ENCODE measurements around the gene DLG5. TPM values are rescaled to one million over a fixed set of nuclear protein-coding genes. Genes with fewer than 3 reads are reported as not detected.

The DLG5 gene
- total RNA-seq, 2 experiments from 2014 or later = 2.6 to 3.3 TPM

GRCh38 chr10:77963901-77964300 lies 37.3 kb upstream of the DLG5 start:
- no peak overlapping the region for H3K27ac Mint-ChIP-seq
- peaks cover 5% of the 10 kb centered on the region for H3K9me3 Mint-ChIP-seq
- CTCF ChIA-PET = interaction anchor here (0.6 kb wide), 1 partner anchor 82 kb away, joined by 3 read pairs; no protein-coding TSS in a partner anchor
- intact Hi-C loops (cut with micrococcal nuclease) = no loop called here
- H3K4me3 Mint-ChIP-seq = no peak overlapping the region
- peaks cover 5% of the 10 kb centered on the region for H3K4me1 Mint-ChIP-seq (ENCODE audit: low read depth)
- H3K27me3 Mint-ChIP-seq (ENCODE audit: low read depth) = peaks cover 16% of the 10 kb centered on the region
- no peaks in the 10 kb centered on the region for H3K36me3 Mint-ChIP-seq (ENCODE audit: low read depth)
- DNase-seq = no peak

GRCh38 chr10:77962350-77963146 lies 36.0 kb upstream of the DLG5 start:
- Mint-ChIP-seq H3K4me1 (ENCODE audit: low read depth) (peaks cover 5% of the 10 kb centered on the region), H3K9me3 (peaks cover 5% of the 10 kb centered on the region), H3K27ac (no peak overlapping the region), H3K36me3 (ENCODE audit: low read depth) (no peaks in the 10 kb centered on the region), H3K27me3 (ENCODE audit: low read depth) (peaks cover 19% of the 10 kb centered on the region), H3K4me3 (no peak overlapping the region)
- intact Hi-C loops (cut with micrococcal nuclease) = no loop called here
- CTCF ChIA-PET = no interaction called here
- no peak for DNase-seq

- Mint-ChIP-seq H3K36me3 (ENCODE audit: low read depth) (no peaks in the 10 kb centered on the region), H3K27me3 (ENCODE audit: low read depth) (peaks cover 19% of the 10 kb centered on the region), H3K27ac (no peak overlapping the region), H3K9me3 (peaks cover 5% of the 10 kb centered on the region), H3K4me1 (ENCODE audit: low read depth) (peaks cover 5% of the 10 kb centered on the region), H3K4me3 (no peak overlapping the region)
- intact Hi-C loops (cut with micrococcal nuclease) = no loop called here
- CTCF ChIA-PET = no interaction called here
- DNase-seq = no peak
Measured at GRCh38 chr10:77961668-77962067, 35.1 kb upstream of the DLG5 start.

- peaks cover 5% of the 10 kb centered on the region for H3K4me1 Mint-ChIP-seq (ENCODE audit: low read depth)
- no peak for DNase-seq
- CTCF ChIA-PET = no interaction called here
- H3K27ac Mint-ChIP-seq = no peak overlapping the region
- H3K36me3 Mint-ChIP-seq (ENCODE audit: low read depth) = no peaks in the 10 kb centered on the region
- H3K9me3 Mint-ChIP-seq = peaks cover 5% of the 10 kb centered on the region
- H3K4me3 Mint-ChIP-seq = no peak overlapping the region
- intact Hi-C loops (cut with micrococcal nuclease) = no loop called here
- H3K27me3 Mint-ChIP-seq (ENCODE audit: low read depth) = peaks cover 21% of the 10 kb centered on the region
Measured at GRCh38 chr10:77960829-77961329, 34.3 kb upstream of the DLG5 start.

- intact Hi-C loops (cut with micrococcal nuclease) = no loop called here
- peaks cover 1% of the 10 kb centered on the region for H3K4me1 Mint-ChIP-seq (ENCODE audit: low read depth)
- no peak overlapping the region for H3K27ac Mint-ChIP-seq
- no peak overlapping the region for H3K4me3 Mint-ChIP-seq
- H3K27me3 Mint-ChIP-seq (ENCODE audit: low read depth) = peaks cover 19% of the 10 kb centered on the region
- CTCF ChIA-PET = no interaction called here
- H3K36me3 Mint-ChIP-seq (ENCODE audit: low read depth) = no peaks in the 10 kb centered on the region
- no peak for DNase-seq
- peaks cover 5% of the 10 kb centered on the region for H3K9me3 Mint-ChIP-seq
Measured at GRCh38 chr10:77959887-77960455, 33.4 kb upstream of the DLG5 start.

GRCh38 chr10:77959384-77959783 lies 32.8 kb upstream of the DLG5 start:
- CTCF ChIA-PET = no interaction called here
- Mint-ChIP-seq H3K36me3 (ENCODE audit: low read depth) (no peaks in the 10 kb centered on the region), H3K9me3 (peaks cover 2% of the 10 kb centered on the region), H3K4me1 (ENCODE audit: low read depth) (no peaks in the 10 kb centered on the region), H3K27me3 (ENCODE audit: low read depth) (peaks cover 16% of the 10 kb centered on the region), H3K4me3 (no peak overlapping the region), H3K27ac (no peak overlapping the region)
- intact Hi-C loops (cut with micrococcal nuclease) = no loop called here
- no peak for DNase-seq

GRCh38 chr10:77955136-77955535 lies 28.6 kb upstream of the DLG5 start:
- CTCF ChIA-PET = no interaction called here
- H3K4me3 Mint-ChIP-seq = no peak overlapping the region
- no peak for DNase-seq
- intact Hi-C loops (cut with micrococcal nuclease) = no loop called here
- peaks cover 12% of the 10 kb centered on the region for H3K36me3 Mint-ChIP-seq (ENCODE audit: low read depth)
- peaks cover 15% of the 10 kb centered on the region for H3K9me3 Mint-ChIP-seq
- H3K27me3 Mint-ChIP-seq (ENCODE audit: low read depth) = peaks cover 10% of the 10 kb centered on the region
- H3K27ac Mint-ChIP-seq = no peak overlapping the region
- H3K4me1 Mint-ChIP-seq (ENCODE audit: low read depth) = no peaks in the 10 kb centered on the region

- Mint-ChIP-seq H3K27me3 (ENCODE audit: low read depth) (peaks cover 20% of the 10 kb centered on the region), H3K27ac (no peak overlapping the region), H3K4me3 (no peak overlapping the region), H3K4me1 (ENCODE audit: low read depth) (no peaks in the 10 kb centered on the region), H3K36me3 (ENCODE audit: low read depth) (peaks cover 12% of the 10 kb centered on the region), H3K9me3 (peaks cover 15% of the 10 kb centered on the region)
- CTCF ChIA-PET = no interaction called here
- intact Hi-C loops (cut with micrococcal nuclease) = no loop called here
- no peak for DNase-seq
Measured at GRCh38 chr10:77949167-77949566, 22.6 kb upstream of the DLG5 start.

GRCh38 chr10:77946084-77946483 lies 19.5 kb upstream of the DLG5 start:
- Mint-ChIP-seq H3K4me3 (no peak overlapping the region), H3K4me1 (ENCODE audit: low read depth) (peaks cover 2% of the 10 kb centered on the region), H3K9me3 (peaks cover 8% of the 10 kb centered on the region), H3K36me3 (ENCODE audit: low read depth) (peaks cover 6% of the 10 kb centered on the region), H3K27ac (no peak overlapping the region), H3K27me3 (ENCODE audit: low read depth) (peaks cover 26% of the 10 kb centered on the region)
- CTCF ChIA-PET = no interaction called here
- no peak for DNase-seq
- intact Hi-C loops (cut with micrococcal nuclease) = no loop called here

GRCh38 chr10:77944519-77944918 lies 18.0 kb upstream of the DLG5 start:
- Mint-ChIP-seq H3K27ac (no peak overlapping the region), H3K27me3 (ENCODE audit: low read depth) (peaks cover 19% of the 10 kb centered on the region), H3K9me3 (no peaks in the 10 kb centered on the region), H3K36me3 (ENCODE audit: low read depth) (no peaks in the 10 kb centered on the region), H3K4me3 (no peak overlapping the region), H3K4me1 (ENCODE audit: low read depth) (peaks cover 2% of the 10 kb centered on the region)
- CTCF ChIA-PET = interaction anchor here (0.7 kb wide), 1 partner anchor 411 kb away, joined by 3 read pairs; no protein-coding TSS in a partner anchor
- intact Hi-C loops (cut with micrococcal nuclease) = no loop called here
- DNase-seq = no peak

GRCh38 chr10:77943121-77943901 lies 16.8 kb upstream of the DLG5 start:
- Mint-ChIP-seq H3K27ac (no peak overlapping the region), H3K9me3 (no peaks in the 10 kb centered on the region), H3K4me1 (ENCODE audit: low read depth) (peaks cover 2% of the 10 kb centered on the region), H3K4me3 (no peak overlapping the region), H3K36me3 (ENCODE audit: low read depth) (no peaks in the 10 kb centered on the region), H3K27me3 (ENCODE audit: low read depth) (peaks cover 13% of the 10 kb centered on the region)
- CTCF ChIA-PET = no interaction called here
- intact Hi-C loops (cut with micrococcal nuclease) = no loop called here
- no peak for DNase-seq

- no peak overlapping the region for H3K4me3 Mint-ChIP-seq
Measured at GRCh38 chr10:77941790-77942189, 15.2 kb upstream of the DLG5 start.

More at GRCh38 chr10:77941790-77942189, 15.2 kb upstream of the DLG5 start:
- intact Hi-C loops (cut with micrococcal nuclease) = no loop called here
- H3K4me1 Mint-ChIP-seq (ENCODE audit: low read depth) = peaks cover 2% of the 10 kb centered on the region
- no peak overlapping the region for H3K27ac Mint-ChIP-seq
- DNase-seq = no peak
- H3K9me3 Mint-ChIP-seq = no peaks in the 10 kb centered on the region
- no peaks in the 10 kb centered on the region for H3K36me3 Mint-ChIP-seq (ENCODE audit: low read depth)
- peaks cover 13% of the 10 kb centered on the region for H3K27me3 Mint-ChIP-seq (ENCODE audit: low read depth)
- CTCF ChIA-PET = no interaction called here

Data from activated naive CD4-positive, alpha-beta T cell treated with anti-CD3 and anti-CD28 coated beads for 36 hours (primary cell).